Esophagus muscularis mucosa (tissue), 4 donors: ENCODE measurements around the gene PRMT5. TPM values are rescaled to one million over a fixed set of nuclear protein-coding genes. Genes with fewer than 3 reads are reported as not detected.

Experiments
- DNase-seq: peaks from one replicate; pipeline ENCODE4 v3.0.0-alpha.2; 2017; ENCODE audit errors: extremely low spot score
- H3K27ac ChIP-seq, 4 donors: fragments of 200-600 bp; sonication (generic); replicated peaks in 1 of 4; 1 replicate in 3 of 4; 2 replicates in 1 of 4; pipeline ENCODE4 v1.5.1; 2016 to 2019; ENCODE audit warnings: mild to moderate bottlenecking in 1 of 4
- H3K27me3 ChIP-seq, 4 donors: fragments of 200-600 bp; sonication (generic); one replicate each; pipeline versions ENCODE4 v1.5.1 to v1.6.0; 2016 to 2019
- H3K36me3 ChIP-seq, 4 donors: fragments of 200-600 bp; sonication (generic); one replicate each; pipeline ENCODE4 v1.5.1; 2016 to 2019
- H3K4me1 ChIP-seq, 4 donors: fragments of 200-600 bp; sonication (generic); one replicate each; pipeline ENCODE4 v1.5.1; 2016 to 2019
- H3K4me3 ChIP-seq, 4 donors: fragments of 200-600 bp; sonication (generic); 1 replicate in 2 of 4; 2 replicates in 2 of 4; pipeline ENCODE4 v1.5.1; 2016 to 2019; ENCODE audit warnings: mild to moderate bottlenecking in 4 of 4, moderate library complexity in 1 of 4
- H3K9me3 ChIP-seq, 4 donors: fragments of 200-600 bp; sonication (generic); 1 replicate in 3 of 4; 2 replicates in 1 of 4; pipeline ENCODE4 v1.5.1; 2016 to 2019
- CTCF ChIP-seq, 3 experiments: fragments of 200-600 bp in 2 of 3; fragments of 450-650 bp in 1 of 3; sonication (generic) in 2 of 3; IDR thresholded peaks; one replicate each; pipeline ENCODE4 v1.5.1; 2017 to 2019; ENCODE audit warnings: antibody characterized with exemption in 3 of 3, mild to moderate bottlenecking in 2 of 3, moderate library complexity in 1 of 3
- EP300 ChIP-seq: sonication (generic); formaldehyde crosslinking; IDR thresholded peaks from one replicate; pipeline ENCODE4 v1.6.1; 2017; ENCODE audit warnings: antibody characterized with exemption
- POLR2A ChIP-seq: fragments of 450-650 bp; IDR thresholded peaks from one replicate; pipeline ENCODE4 v1.6.1; 2017; ENCODE audit warnings: antibody characterized with exemption, moderate library complexity, mild to moderate bottlenecking, low read depth
- POLR2AphosphoS5 ChIP-seq, 2 donors: sonication (generic); formaldehyde crosslinking; IDR thresholded peaks; one replicate each; pipeline ENCODE4 v1.6.1; 2017; ENCODE audit warnings: antibody characterized with exemption in 2 of 2
- WGBS: methylation state at CpG from one replicate; pipeline ENCODE4 v1.1.5; 2018; 5-methylcytosine and 5-hydroxymethylcytosine counted together
- intact Hi-C: fragments of 100-400 bp; cut with DNase I; formaldehyde crosslinking; loops from one replicate; pipeline ENCODE4 v1.15.1; 2023
- total RNA-seq, 4 donors: library from RNA; depleted of rRNA; stranded (reverse); fragments of >200 nt; gene quantifications; one replicate each; pipeline versions ENCODE4 v1.1.0 to v1.2.1, GENCODE V29; 2016

PRMT5 gene
- total RNA-seq, 4 donors from 2014 or later: 35.5 to 51.0 (median 44.8) TPM

- intact Hi-C loops: loop anchor here (5.0 kb wide), 1 partner anchor 50 kb away; the partner anchor contains the start of gene AJUBA
- peaks cover 0 to 7% (median 1%) of the 10 kb centered on the region in 4 donors for H3K36me3 ChIP-seq
- 99% methylated on average over 3 of the region's 3 CpGs for WGBS
- DNase-seq: no peak
- TF ChIP-seq CTCF (IDR thresholded peaks at IDR 0.05) (no peak), EP300 (no peak), POLR2AphosphoS5 (IDR thresholded peaks at IDR 0.05) (no peak), POLR2A (no peak)
- H3K27ac ChIP-seq: no peak overlapping the region
- H3K27me3 ChIP-seq: no peaks in the 10 kb centered on the region
- no peaks in the 10 kb centered on the region for H3K9me3 ChIP-seq
- peaks cover 13 to 30% (median 29%) of the 10 kb centered on the region in 4 donors for H3K4me1 ChIP-seq
- no peak overlapping the region for H3K4me3 ChIP-seq
Observed at GRCh38 chr14:22932146-22932545, 3.0 kb upstream of the PRMT5 start.

- H3K9me3 ChIP-seq: no peaks in the 10 kb centered on the region
- TF ChIP-seq POLR2A (no peak), POLR2AphosphoS5 (IDR thresholded peaks at IDR 0.05) (no peak), CTCF (IDR thresholded peaks at IDR 0.05) (no peak), EP300 (no peak)
- DNase-seq: no peak
- intact Hi-C loops: loop anchor here (5.0 to 10.0 kb wide), 2 partner anchors 52 to 385 kb away; partner anchors contain the start of gene AJUBA
- H3K36me3 ChIP-seq: peaks cover 4 to 26% (median 16%) of the 10 kb centered on the region in 4 donors
- H3K4me3 ChIP-seq: peak overlapping the region; percentile 78 to 93 (median 86)
- peak overlapping the region; percentile 89 to 96 (median 90) for H3K27ac ChIP-seq
- WGBS: 0% methylated on average over 2 of the region's 2 CpGs
- peaks cover 13 to 33% (median 31%) of the 10 kb centered on the region in 4 donors for H3K4me1 ChIP-seq
- no peaks in the 10 kb centered on the region for H3K27me3 ChIP-seq
Observed at GRCh38 chr14:22929961-22930364, 787 bp upstream of the PRMT5 start.

- H3K27ac ChIP-seq: peak overlapping the region; percentile 89 to 96 (median 92)
- no peaks in the 10 kb centered on the region for H3K9me3 ChIP-seq
- H3K27me3 ChIP-seq: no peaks in the 10 kb centered on the region
- 17% methylated on average over 12 of the region's 12 CpGs for WGBS
- intact Hi-C loops: loop anchor here (10.0 kb wide), 1 partner anchor 386 kb away; no protein-coding TSS in a partner anchor
- H3K4me3 ChIP-seq: peak overlapping the region; percentile 78 to 93 (median 86)
- H3K4me1 ChIP-seq: peaks cover 13 to 33% (median 31%) of the 10 kb centered on the region in 4 donors
- peaks cover 19 to 41% (median 31%) of the 10 kb centered on the region in 4 donors for H3K36me3 ChIP-seq
- no peak for TF ChIP-seq POLR2AphosphoS5 (IDR thresholded peaks at IDR 0.05)
- TF ChIP-seq CTCF (IDR thresholded peaks at IDR 0.05): no peak
- no peak for TF ChIP-seq POLR2A
- TF ChIP-seq EP300: no peak
- no peak for DNase-seq
Observed at GRCh38 chr14:22928237-22929103, 706 bp downstream of the PRMT5 start.

- Histone ChIP-seq H3K9me3 (no peaks in the 10 kb centered on the region), H3K36me3 (peaks cover 34 to 63% (median 51%) of the 10 kb centered on the region in 4 donors), H3K4me3 (no peak overlapping the region), H3K27me3 (no peaks in the 10 kb centered on the region), H3K4me1 (peaks cover 13 to 33% (median 31%) of the 10 kb centered on the region in 4 donors), H3K27ac (no peak overlapping the region)
- no peak for DNase-seq
- intact Hi-C loops: loop anchor here (10.0 kb wide), 1 partner anchor 388 kb away; no protein-coding TSS in a partner anchor
- 82% methylated on average over 4 of the region's 4 CpGs for WGBS
- no peak for TF ChIP-seq POLR2A
- no peak for TF ChIP-seq CTCF (IDR thresholded peaks at IDR 0.05)
- TF ChIP-seq POLR2AphosphoS5 (IDR thresholded peaks at IDR 0.05): no peak
- TF ChIP-seq EP300: no peak
Observed at GRCh38 chr14:22926316-22926715, 2.9 kb downstream of the PRMT5 start.
